PFSK-1 (cell line): Measurements from ENCODE around the gene CTDNEP1.

ENCODE experiments used
- POLR2AphosphoS5 ChIP-seq: IDR thresholded peaks from 2 replicates; pipeline ENCODE4 v1.6.1; 2012; ENCODE audit warnings: low read depth, mild to moderate bottlenecking, control low read depth, low read length, moderate library complexity
- REST ChIP-seq, 2 experiments: IDR thresholded peaks; 2 replicates each; pipeline versions ENCODE4 v1.6.1 to v1.8.0; 2011 to 2012; ENCODE audit warnings: low read depth in 2 of 2, low read length in 2 of 2, control low read depth in 1 of 2, inconsistent platforms in 1 of 2, mild to moderate bottlenecking in 1 of 2, moderate library complexity in 1 of 2; ENCODE audit not compliant: insufficient read depth in 1 of 2
- SIN3A ChIP-seq: IDR thresholded peaks from 2 replicates; pipeline ENCODE4 v1.6.1; 2012; ENCODE audit warnings: mild to moderate bottlenecking, low read length, moderate library complexity, borderline replicate concordance; ENCODE audit not compliant: insufficient read depth
- TAF1 ChIP-seq: IDR thresholded peaks from 2 replicates; pipeline ENCODE4 v1.6.1; 2012; ENCODE audit warnings: low read length, control low read depth, borderline replicate concordance; ENCODE audit not compliant: insufficient read depth

DNA sequence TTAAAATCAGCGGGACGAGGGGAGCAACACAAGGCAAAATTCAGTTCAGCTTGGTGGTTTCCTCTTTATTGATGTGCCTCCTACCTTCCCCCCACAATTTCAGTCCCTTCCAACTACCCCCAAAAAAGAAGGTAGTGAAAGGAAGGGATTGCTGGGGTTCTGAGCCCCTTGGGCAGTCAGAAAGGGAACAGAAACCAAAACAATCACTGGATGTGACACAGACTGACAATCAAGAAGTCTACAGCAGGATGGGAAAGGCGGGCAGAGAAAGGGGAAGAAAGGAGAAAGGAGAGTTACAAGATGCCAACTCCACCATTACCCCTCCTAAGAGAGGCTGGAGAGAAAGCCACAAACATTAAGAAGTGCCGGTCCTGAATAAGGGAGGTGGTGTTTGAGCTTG is 11.2 kb downstream of the CTDNEP1 start:
- no peak for TF ChIP-seq REST (IDR thresholded peaks at IDR 0.05; ENCODE audit: insufficient read depth in 1 of 2, low read depth in 2 of 2, low read length in 2 of 2)
- no peak for TF ChIP-seq POLR2AphosphoS5
- TF ChIP-seq TAF1 = no peak
- no peak for TF ChIP-seq SIN3A
